ENCODE results near the gene DHX15.

GRCh38 chr4:24521544-24521943 is 62.8 kb downstream of the DHX15 start:
- TF ChIP-seq TCF7 (IDR thresholded peaks at IDR 0.05; ENCODE audit: borderline replicate concordance) = no peak
- TF ChIP-seq, protein P1, sequence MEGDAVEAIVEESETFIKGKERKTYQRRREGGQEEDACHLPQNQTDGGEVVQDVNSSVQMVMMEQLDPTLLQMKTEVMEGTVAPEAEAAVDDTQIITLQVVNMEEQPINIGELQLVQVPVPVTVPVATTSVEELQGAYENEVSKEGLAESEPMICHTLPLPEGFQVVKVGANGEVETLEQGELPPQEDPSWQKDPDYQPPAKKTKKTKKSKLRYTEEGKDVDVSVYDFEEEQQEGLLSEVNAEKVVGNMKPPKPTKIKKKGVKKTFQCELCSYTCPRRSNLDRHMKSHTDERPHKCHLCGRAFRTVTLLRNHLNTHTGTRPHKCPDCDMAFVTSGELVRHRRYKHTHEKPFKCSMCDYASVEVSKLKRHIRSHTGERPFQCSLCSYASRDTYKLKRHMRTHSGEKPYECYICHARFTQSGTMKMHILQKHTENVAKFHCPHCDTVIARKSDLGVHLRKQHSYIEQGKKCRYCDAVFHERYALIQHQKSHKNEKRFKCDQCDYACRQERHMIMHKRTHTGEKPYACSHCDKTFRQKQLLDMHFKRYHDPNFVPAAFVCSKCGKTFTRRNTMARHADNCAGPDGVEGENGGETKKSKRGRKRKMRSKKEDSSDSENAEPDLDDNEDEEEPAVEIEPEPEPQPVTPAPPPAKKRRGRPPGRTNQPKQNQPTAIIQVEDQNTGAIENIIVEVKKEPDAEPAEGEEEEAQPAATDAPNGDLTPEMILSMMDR (IDR thresholded peaks at IDR 0.05 in 2 of 3, conservative IDR thresholded peaks at IDR 0.05 in 1 of 3; ENCODE audit: control insufficient read depth in 2 of 3, extremely low read depth in 1 of 3, insufficient read depth in 1 of 3, low read depth in 3 of 3, low read length in 3 of 3) = no peak
